Stimulated activated effector memory CD8-positive, alpha-beta T cell treated with anti-CD3 and anti-CD28 coated beads, Interleukin-12 subunit alpha, Interleukin-12 subunit beta, amount 100 ng/mL, for 72 hours (primary cell): ENCODE results near the gene SPEM3.

Experiments
- ATAC-seq: fragments of 150-1000 bp; cut with Tn5 transposase; 2 replicates; pipeline ENCODE4 v1.10.0; 2021
- DNase-seq, 2 donors: peaks; one replicate each; pipeline ENCODE4 v3.0.0; 2021 to 2022; ENCODE audit warnings: low spot score in 2 of 2
- H3K27ac Mint-ChIP-seq: one replicate; pipeline ENCODE4 v1.8.0; 2022; ENCODE audit warnings: mild to moderate bottlenecking, mixed read lengths
- H3K36me3 Mint-ChIP-seq: one replicate; pipeline ENCODE4 v1.8.0; 2022; ENCODE audit warnings: mild to moderate bottlenecking, mixed read lengths
- H3K4me1 Mint-ChIP-seq: one replicate; pipeline ENCODE4 v1.8.0; 2022; ENCODE audit warnings: mixed read lengths
- H3K4me3 Mint-ChIP-seq: one replicate; pipeline ENCODE4 v1.8.0; 2022; ENCODE audit warnings: mild to moderate bottlenecking, mixed read lengths
- H3K9me3 Mint-ChIP-seq: one replicate; pipeline ENCODE4 v1.8.0; 2022; ENCODE audit warnings: mixed read lengths

Gene SPEM3

GRCh38 chr17:7409716-7410115, 18.9 kb upstream of the SPEM3 start:
- no peak for DNase-seq
- peaks cover 28% of the 10 kb centered on the region for H3K4me1 Mint-ChIP-seq
- ATAC-seq: no peak
- no peaks in the 10 kb centered on the region for H3K36me3 Mint-ChIP-seq
- no peak overlapping the region for H3K4me3 Mint-ChIP-seq
- no peak overlapping the region for H3K27ac Mint-ChIP-seq
- H3K9me3 Mint-ChIP-seq: no peaks in the 10 kb centered on the region

DNA sequence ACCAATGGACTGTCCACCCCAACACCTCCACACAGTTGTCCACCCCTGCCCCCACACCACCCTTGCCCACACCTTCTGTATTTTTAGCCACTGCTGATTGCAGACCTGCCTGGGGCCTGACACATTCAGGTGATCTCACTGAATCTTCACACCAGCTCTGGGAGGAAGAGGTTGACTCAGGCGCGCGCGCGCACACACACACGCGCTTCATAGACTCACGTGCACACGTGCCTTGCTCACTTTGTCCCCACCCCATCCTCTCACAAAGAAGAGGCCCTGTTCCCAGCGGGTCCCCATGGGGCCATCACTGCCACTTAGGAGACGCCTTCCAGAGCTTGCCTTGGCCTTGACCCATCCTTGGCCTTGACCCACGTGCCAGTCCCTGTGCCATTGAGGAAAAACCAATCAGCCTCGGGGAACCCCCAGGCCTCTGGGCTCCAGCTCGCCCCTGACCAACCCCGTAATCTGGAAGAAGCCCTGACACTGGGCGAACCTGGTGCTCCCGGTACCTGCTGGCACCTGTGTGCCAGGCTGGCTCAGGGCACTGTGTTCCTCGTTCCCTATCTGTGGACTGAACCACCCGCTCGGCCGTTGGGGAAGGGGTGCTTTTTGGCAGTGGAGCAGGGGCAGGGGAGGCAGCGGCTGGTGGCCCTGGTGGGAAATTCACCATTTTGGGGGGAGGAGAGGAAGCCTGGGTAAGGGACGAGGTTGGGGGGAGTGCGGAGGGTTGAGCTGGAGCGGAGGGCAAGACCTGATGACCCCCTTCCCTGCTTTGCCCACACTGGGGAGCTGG, 17.8 kb upstream of the SPEM3 start:
- no peak overlapping the region for H3K4me3 Mint-ChIP-seq
- peaks cover 22% of the 10 kb centered on the region for H3K4me1 Mint-ChIP-seq
- no peak overlapping the region for H3K27ac Mint-ChIP-seq
- DNase-seq (no peak), ATAC-seq (no peak)
- no peaks in the 10 kb centered on the region for H3K36me3 Mint-ChIP-seq
- H3K9me3 Mint-ChIP-seq: no peaks in the 10 kb centered on the region

DNA sequence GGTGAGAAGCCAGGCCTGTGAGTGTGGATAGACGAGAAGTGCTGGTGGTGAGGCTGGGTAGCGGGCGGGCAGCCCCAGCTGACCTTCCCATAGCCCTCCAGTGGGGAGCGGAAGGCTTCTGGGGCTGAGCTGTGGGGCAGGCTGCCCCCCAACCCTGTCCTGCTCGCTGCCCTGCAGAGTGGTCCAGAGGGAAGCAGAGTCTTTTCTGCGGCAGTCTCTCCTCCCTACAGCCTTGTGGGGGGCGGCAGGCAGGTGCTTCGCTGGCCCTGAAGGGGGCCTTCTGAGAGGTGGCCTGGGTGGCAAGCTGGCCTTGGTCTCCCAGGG, 17.3 kb upstream of the SPEM3 start:
- Mint-ChIP-seq H3K4me3 (no peak overlapping the region), H3K36me3 (no peaks in the 10 kb centered on the region), H3K27ac (no peak overlapping the region), H3K9me3 (no peaks in the 10 kb centered on the region), H3K4me1 (peaks cover 21% of the 10 kb centered on the region)
- no peak for ATAC-seq
- no peak for DNase-seq

DNA sequence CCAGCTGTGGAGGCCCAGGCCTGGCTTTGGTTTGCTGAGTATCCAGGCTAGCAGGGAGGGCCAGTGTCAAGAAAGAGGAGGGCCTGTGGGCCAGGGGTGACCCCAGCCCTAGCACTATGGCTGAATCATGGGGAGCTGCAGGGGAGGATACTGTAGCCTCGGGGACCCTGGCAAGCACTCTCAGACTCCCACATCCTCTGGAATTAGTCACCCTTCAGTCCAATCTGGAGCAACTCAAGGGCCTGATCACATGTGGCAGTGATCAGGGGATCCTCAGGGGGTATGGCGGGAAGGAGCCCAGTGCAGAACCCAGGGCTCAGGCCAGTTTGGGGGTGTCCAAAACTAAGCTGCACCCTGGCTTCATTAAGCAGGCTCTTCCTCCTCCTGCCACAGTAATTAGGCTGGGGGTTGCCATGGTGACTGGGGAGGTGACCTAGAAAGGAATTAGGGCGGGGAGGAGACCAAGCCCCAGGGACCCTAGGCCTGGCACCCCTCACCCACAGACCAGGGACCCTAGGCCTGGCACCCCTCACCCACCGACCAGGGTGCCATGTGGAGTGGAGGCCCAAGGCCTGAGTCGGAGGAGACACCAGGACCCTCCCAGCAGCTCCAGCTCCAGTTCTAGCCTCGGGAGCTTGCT, 15.2 kb upstream of the SPEM3 start:
- Mint-ChIP-seq H3K36me3 (no peaks in the 10 kb centered on the region), H3K27ac (peak overlapping the region; percentile 21), H3K4me1 (peaks cover 20% of the 10 kb centered on the region), H3K4me3 (no peak overlapping the region), H3K9me3 (no peaks in the 10 kb centered on the region)
- ATAC-seq: no peak
- DNase-seq: no peak

DNA sequence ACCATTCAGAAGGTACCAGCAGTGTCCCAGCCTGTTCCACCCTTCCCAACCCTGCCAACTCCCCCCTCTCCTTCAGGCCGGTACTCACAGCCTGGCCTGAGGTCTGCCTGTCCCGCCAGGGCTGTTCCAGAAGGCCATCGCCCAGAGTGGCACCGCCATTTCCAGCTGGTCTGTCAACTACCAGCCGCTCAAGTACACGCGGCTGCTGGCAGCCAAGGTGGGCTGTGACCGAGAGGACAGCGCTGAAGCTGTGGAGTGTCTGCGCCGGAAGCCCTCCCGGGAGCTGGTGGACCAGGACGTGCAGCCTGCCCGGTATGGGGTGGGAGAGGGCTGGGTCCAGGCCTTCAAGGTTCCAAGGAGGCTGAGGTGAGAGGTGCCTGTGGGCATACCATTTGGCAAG, 13.8 kb upstream of the SPEM3 start:
- Mint-ChIP-seq H3K9me3 (no peaks in the 10 kb centered on the region), H3K27ac (no peak overlapping the region), H3K4me1 (peaks cover 14% of the 10 kb centered on the region), H3K36me3 (no peaks in the 10 kb centered on the region), H3K4me3 (no peak overlapping the region)
- ATAC-seq: no peak
- DNase-seq: no peak

- Mint-ChIP-seq H3K9me3 (no peaks in the 10 kb centered on the region), H3K36me3 (no peaks in the 10 kb centered on the region), H3K4me1 (peaks cover 14% of the 10 kb centered on the region), H3K4me3 (no peak overlapping the region), H3K27ac (no peak overlapping the region)
- no peak for DNase-seq
- no peak for ATAC-seq
These were observed 12.9 kb upstream of the SPEM3 start for GRCh38 chr17:7415784-7416183.

DNA sequence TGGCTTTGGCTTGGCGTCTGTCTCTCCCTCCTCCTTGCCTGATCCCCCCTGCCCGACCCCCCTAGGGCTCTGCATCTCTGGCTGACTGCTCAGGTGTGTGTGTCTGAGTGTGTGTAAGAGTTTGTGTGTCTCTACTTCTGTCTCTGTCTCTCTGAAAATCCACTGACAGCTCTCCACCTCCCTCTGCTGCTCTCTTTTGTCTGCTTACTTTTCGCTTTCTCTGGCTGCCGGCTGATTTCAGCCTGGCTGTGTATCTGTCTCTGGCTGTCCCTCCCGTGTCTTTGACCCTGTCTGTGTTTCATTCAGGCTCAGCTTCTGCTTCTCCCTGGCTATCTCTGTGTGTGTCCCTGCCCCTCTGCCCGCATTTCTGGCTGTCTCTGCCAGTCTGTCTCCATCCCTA, 12.3 kb upstream of the SPEM3 start:
- ATAC-seq: no peak
- peak overlapping the region; percentile 51 for H3K27ac Mint-ChIP-seq

DNA sequence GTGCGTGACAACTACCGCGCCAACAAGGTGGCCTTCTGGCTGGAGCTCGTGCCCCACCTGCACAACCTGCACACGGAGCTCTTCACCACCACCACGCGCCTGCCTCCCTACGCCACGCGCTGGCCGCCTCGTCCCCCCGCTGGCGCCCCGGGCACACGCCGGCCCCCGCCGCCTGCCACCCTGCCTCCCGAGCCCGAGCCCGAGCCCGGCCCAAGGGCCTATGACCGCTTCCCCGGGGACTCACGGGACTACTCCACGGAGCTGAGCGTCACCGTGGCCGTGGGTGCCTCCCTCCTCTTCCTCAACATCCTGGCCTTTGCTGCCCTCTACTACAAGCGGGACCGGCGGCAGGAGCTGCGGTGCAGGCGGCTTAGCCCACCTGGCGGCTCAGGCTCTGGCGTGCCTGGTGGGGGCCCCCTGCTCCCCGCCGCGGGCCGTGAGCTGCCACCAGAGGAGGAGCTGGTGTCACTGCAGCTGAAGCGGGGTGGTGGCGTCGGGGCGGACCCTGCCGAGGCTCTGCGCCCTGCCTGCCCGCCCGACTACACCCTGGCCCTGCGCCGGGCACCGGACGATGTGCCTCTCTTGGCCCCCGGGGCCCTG, 11.5 kb upstream of the SPEM3 start:
- DNase-seq (no peak), ATAC-seq (no peak)
- Mint-ChIP-seq H3K4me3 (no peak overlapping the region), H3K4me1 (peaks cover 14% of the 10 kb centered on the region), H3K36me3 (no peaks in the 10 kb centered on the region), H3K9me3 (no peaks in the 10 kb centered on the region), H3K27ac (peak overlapping the region; percentile 51)

More for the DNA sequence above, 12.3 kb upstream of the SPEM3 start:
- Mint-ChIP-seq H3K36me3 (no peaks in the 10 kb centered on the region), H3K4me3 (no peak overlapping the region), H3K4me1 (peaks cover 14% of the 10 kb centered on the region), H3K9me3 (no peaks in the 10 kb centered on the region)
- DNase-seq: no peak

DNA sequence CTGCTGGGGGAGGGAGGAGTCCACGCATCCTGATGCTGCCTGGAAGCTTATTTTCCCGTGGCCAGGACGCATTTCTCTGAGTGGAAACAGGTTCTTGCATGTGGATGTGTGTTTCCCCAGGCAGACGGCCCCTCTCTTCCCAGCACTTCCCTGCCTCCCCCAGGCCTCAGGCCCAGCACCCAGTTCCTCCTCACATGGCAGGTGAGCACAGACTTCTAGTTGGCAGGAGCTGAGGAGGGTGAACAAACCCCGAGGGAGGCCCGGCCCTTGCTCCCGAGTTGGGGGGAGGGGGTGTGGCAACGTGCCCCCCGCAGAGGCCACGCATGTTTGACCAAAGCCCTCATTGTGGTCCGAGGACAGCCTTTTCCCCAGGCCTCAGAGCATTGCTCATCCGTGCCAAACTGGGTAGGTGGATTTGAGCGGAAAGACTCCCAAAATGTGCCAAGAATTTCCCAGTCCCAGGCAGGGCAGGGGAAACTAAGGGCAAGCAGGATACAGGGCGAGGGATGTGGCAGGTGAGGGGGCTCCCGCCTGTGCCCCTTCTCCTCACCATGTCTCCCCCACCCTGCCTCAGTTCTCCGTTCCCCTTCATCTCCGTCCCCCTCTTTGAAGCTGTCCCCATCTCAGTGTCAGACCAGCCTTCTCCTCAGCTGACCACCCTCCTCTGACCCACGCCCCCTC, 10.0 kb upstream of the SPEM3 start:
- no peaks in the 10 kb centered on the region for H3K36me3 Mint-ChIP-seq
- no peak for ATAC-seq
- no peak for DNase-seq
- H3K4me1 Mint-ChIP-seq: peaks cover 7% of the 10 kb centered on the region
- no peak overlapping the region for H3K4me3 Mint-ChIP-seq
- H3K27ac Mint-ChIP-seq: peak overlapping the region; percentile 1
- H3K9me3 Mint-ChIP-seq: no peaks in the 10 kb centered on the region

GRCh38 chr17:7419819-7420610, 8.6 kb upstream of the SPEM3 start, which contains the start of gene SPEM1:
SPEM1 (plus strand) TSS chr17:7420324; CDS start chr17:7420385, 61 bp downstream.
- DNase-seq: no peak
- Mint-ChIP-seq H3K27ac (peak within 1 kb of the TSS; percentile 26), H3K4me1 (peaks cover 7% of the 10 kb centered on the region), H3K4me3 (no peak within 1 kb of the TSS), H3K9me3 (no peaks in the 10 kb centered on the region), H3K36me3 (no peaks in the 10 kb centered on the region)
- no peak for ATAC-seq

- no peak overlapping the region for H3K27ac Mint-ChIP-seq
- no peak for DNase-seq
- no peak for ATAC-seq
- H3K36me3 Mint-ChIP-seq: no peaks in the 10 kb centered on the region
- H3K4me3 Mint-ChIP-seq: no peak overlapping the region
- H3K4me1 Mint-ChIP-seq: peaks cover 6% of the 10 kb centered on the region
- H3K9me3 Mint-ChIP-seq: no peaks in the 10 kb centered on the region
These were observed 7.5 kb upstream of the SPEM3 start for GRCh38 chr17:7421186-7421585.

- no peak for ATAC-seq
- H3K27ac Mint-ChIP-seq: no peak overlapping the region
- no peak overlapping the region for H3K4me3 Mint-ChIP-seq
- H3K9me3 Mint-ChIP-seq: no peaks in the 10 kb centered on the region
- DNase-seq: no peak
- H3K4me1 Mint-ChIP-seq: no peaks in the 10 kb centered on the region
- no peaks in the 10 kb centered on the region for H3K36me3 Mint-ChIP-seq
These were observed 5.0 kb upstream of the SPEM3 start for GRCh38 chr17:7423679-7424078.

DNA sequence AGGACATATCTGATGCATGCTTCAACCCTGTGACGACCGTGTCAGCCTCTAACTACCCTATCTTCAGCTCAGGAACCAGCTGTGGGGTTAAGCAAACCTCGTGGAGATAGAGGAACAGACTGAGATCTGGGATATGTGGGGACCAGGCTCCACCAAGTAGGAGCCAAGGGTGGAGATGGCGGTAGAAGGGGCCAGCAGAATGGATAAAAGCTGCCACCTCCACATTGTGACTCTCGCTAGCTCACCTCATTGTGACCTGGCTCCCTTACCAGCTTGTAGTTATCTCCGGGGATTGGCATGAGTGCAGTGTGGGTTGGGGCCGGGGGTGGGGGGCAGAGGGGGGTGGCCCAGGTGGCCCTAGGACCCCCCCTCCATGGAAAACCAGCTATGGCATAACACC, 3.3 kb upstream of the SPEM3 start, which contains the start of gene SPEM2:
TSS of gene SPEM2 (plus strand) at position 301 of the 400 bp plus-strand sequence. CDS start at position 374, 73 bp downstream.
- Mint-ChIP-seq H3K36me3 (no peaks in the 10 kb centered on the region), H3K27ac (peak within 1 kb of the TSS; percentile 54), H3K4me1 (no peaks in the 10 kb centered on the region), H3K4me3 (no peak within 1 kb of the TSS), H3K9me3 (no peaks in the 10 kb centered on the region)
- DNase-seq (no peak), ATAC-seq (no peak)

- Mint-ChIP-seq H3K36me3 (no peaks in the 10 kb centered on the region), H3K9me3 (no peaks in the 10 kb centered on the region), H3K27ac (no peak overlapping the region), H3K4me1 (no peaks in the 10 kb centered on the region), H3K4me3 (no peak overlapping the region)
- DNase-seq: no peak
- ATAC-seq: no peak
These were observed 2.9 kb upstream of the SPEM3 start for GRCh38 chr17:7425756-7426155.
